ENCODE measurements around the gene FIG4.
"Not testable (repeated sequence)": the region's sequence is repeated elsewhere in the genome, so short reads cannot be mapped to it uniquely, and the experiment has no call there.

DNA sequence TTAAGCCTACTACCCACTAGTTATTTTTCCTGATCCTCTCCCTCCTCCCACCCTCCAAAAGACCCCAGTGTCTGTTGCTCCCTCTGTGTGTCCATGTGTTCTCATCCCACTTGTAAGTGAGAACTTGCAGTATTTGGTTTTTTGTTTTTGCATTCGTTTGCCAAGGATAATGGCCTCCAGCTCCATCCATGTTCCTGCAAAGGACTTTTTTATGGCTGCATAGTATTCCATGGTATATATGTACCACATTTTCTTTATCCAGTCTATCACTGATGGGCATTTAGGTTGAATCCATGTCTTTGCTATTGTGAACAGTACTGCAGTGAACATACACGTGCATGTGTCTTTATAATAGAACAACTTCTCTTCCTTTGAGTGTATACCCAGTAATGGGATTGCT, 17.0 kb downstream of the FIG4 start:
- TF ChIP-seq, protein P1, sequence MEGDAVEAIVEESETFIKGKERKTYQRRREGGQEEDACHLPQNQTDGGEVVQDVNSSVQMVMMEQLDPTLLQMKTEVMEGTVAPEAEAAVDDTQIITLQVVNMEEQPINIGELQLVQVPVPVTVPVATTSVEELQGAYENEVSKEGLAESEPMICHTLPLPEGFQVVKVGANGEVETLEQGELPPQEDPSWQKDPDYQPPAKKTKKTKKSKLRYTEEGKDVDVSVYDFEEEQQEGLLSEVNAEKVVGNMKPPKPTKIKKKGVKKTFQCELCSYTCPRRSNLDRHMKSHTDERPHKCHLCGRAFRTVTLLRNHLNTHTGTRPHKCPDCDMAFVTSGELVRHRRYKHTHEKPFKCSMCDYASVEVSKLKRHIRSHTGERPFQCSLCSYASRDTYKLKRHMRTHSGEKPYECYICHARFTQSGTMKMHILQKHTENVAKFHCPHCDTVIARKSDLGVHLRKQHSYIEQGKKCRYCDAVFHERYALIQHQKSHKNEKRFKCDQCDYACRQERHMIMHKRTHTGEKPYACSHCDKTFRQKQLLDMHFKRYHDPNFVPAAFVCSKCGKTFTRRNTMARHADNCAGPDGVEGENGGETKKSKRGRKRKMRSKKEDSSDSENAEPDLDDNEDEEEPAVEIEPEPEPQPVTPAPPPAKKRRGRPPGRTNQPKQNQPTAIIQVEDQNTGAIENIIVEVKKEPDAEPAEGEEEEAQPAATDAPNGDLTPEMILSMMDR (conservative IDR thresholded peaks at IDR 0.05 in 1 of 2, IDR thresholded peaks at IDR 0.05 in 1 of 2; ENCODE audit: low read depth in 1 of 2, low read length in 2 of 2) = not testable (repeated sequence)
- not testable (repeated sequence) for TF ChIP-seq EZH2 (IDR thresholded peaks at IDR 0.05; ENCODE audit: low read length, missing control alignments)
